GM18519 (cell line): ENCODE data around the gene C4orf46.
"Not testable (repeated sequence)": the region's sequence is repeated elsewhere in the genome, so short reads cannot be mapped to it uniquely, and the experiment has no call there.

ENCODE experiments used
- ATAC-seq: cut with Tn5 transposase; IDR thresholded peaks from one replicate; pipeline ENCODE4 v1.9.1; 2021; ENCODE audit warnings: mild to moderate bottlenecking, moderate library complexity; ENCODE audit not compliant: unreplicated experiment, low FRiP score

C4orf46 gene

DNA sequence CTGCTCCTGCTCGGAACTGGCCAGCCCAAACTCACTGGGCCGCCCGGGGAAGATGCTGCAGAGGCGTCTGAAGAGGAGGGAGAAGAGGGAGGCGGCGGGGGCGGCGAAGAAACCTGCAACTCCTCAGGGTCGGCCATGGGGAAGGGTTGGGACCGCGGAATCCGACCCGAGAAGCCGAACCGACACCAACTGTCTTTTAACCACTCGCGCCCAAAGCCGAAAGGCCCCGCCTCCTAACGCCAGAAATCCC is at the start of gene C4orf46:
Gene C4orf46, minus strand, starts transcription at position 223 of the 250 bp plus-strand sequence. Its CDS starts 86 bp downstream, at position 137.
- ATAC-seq = no peak

DNA sequence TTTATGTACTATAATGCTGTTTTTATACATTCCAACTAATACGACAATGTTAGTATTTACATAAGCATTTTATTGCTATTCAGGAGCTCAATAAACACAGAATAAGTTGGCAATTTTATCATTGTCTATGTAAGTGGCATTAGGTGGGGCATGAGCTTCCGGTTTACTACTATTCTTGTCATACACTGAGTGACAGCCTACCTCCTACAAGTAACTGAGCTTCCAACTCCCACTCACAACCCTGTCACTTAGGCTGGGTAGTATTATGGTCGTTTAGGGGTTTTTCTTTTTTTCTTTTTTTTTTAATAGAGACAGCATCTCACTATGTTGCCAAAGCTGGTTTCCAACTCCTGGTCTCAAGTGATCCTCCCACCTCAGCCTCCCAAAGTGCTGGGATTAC is 44.1 kb upstream of the C4orf46 start:
- ATAC-seq = no peak

- ATAC-seq = no peak
Observed at GRCh38 chr4:158714937-158715336, 43.2 kb upstream of the C4orf46 start.

- not testable (repeated sequence) for ATAC-seq
Observed at GRCh38 chr4:158712622-158713021, 40.9 kb upstream of the C4orf46 start.

DNA sequence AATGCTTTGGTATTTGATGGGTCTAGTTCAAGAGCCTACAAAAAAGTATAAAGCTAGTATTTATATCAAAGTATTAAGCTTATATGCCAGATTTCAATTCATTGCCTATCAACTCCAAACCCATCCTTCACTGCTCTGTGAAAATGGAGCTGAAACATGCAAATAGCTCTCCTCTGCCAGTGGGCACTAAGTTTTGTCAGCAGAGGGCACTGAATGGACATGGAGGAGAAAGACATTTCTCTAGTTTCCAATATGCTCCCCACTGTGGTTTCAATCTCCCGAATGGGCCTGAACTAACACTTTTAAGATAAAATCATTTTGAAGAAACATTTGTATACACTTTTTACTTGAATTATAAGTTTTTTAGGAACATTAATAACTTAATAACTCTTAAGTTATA is 39.1 kb upstream of the C4orf46 start:
- no peak for ATAC-seq

DNA sequence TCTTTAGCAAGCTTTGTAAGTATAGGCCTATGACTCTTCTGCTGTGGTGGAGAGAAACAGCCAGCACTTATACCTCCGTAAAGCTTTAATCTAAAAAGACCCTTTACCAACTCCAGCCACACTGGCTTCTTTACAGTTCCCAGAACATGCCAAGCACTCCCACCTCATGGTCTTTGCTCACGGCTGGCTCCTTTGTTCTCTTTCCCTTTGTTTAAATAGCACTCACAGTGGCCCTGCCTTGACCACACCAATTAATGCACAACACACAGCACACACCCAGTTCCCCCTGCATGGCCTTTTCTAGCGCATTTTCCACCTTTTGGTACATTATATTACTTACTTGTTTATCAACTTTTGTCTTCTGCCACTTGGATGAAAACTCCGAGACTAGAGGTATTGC is 32.6 kb upstream of the C4orf46 start:
- ATAC-seq = no peak

GRCh38 chr4:158688813-158689212 is 17.1 kb upstream of the C4orf46 start:
- ATAC-seq = no peak

GRCh38 chr4:158682066-158682465 is 10.4 kb upstream of the C4orf46 start:
- no peak for ATAC-seq

GRCh38 chr4:158681629-158682028 is 9.9 kb upstream of the C4orf46 start:
- ATAC-seq = no peak

DNA sequence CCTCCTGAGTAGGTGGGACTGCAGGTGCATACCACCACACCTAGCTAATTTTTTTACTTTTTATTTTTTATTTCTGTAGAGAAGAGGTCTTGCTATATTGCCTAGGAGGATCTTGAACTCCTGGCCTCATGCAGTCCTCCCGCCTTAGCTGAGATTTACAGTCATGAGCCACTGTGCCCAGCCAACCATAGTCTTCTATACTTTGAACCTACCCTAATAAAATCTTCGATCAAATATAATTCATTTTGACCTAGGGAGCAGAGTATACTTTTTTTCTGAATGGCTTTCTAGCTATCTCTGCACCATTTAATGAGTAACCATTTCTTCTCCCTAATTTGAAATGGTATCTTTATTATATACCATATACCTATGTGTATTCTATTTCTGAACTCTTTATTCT is 7.1 kb upstream of the C4orf46 start:
- no peak for ATAC-seq

DNA sequence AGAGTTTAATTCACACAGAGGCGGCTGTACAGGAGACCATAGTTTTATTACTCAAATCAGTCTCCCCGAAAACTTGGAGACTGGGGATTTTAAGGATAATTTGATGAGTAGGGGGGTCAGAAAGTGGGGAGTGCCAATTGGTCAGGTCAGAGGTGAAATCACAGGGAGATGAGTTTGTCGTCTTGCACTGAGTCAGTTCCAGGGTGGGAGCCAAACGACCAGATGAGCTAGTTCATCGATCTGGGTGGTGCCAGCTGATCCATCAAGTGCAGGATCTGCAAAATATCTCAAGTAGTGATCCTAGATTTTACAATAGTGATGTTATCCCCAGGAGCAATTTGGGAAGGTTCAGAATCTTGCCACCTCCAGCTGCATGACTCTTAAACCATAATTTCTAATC is 4.4 kb upstream of the C4orf46 start:
- ATAC-seq = no peak

DNA sequence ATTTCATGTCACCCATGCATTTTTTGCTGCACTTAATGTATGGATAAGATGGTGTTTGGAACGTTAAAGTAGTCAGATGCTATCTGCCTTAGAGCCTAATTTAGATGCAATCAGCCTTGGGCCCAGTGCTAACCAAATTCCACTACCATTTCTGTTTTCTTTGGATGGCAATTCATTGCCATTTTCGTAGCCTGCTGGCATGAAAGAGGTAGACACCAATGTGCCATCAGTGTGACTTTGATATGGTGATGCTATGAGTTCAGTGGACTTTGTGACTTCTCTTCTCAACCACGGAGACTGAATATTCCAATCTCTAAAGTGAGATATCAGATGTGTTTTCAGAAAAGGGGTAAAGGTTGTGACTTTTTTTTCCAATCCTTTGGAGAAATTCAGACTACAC is 1.9 kb upstream of the C4orf46 start:
- no peak for ATAC-seq

- ATAC-seq = peak; percentile 90
Observed at GRCh38 chr4:158671915-158672806, 474 bp upstream of the C4orf46 start, which contains the start of gene ETFDH. Gene ETFDH, plus strand, starts transcription at chr4:158672296. Its CDS starts 161 bp downstream, at chr4:158672457.

DNA sequence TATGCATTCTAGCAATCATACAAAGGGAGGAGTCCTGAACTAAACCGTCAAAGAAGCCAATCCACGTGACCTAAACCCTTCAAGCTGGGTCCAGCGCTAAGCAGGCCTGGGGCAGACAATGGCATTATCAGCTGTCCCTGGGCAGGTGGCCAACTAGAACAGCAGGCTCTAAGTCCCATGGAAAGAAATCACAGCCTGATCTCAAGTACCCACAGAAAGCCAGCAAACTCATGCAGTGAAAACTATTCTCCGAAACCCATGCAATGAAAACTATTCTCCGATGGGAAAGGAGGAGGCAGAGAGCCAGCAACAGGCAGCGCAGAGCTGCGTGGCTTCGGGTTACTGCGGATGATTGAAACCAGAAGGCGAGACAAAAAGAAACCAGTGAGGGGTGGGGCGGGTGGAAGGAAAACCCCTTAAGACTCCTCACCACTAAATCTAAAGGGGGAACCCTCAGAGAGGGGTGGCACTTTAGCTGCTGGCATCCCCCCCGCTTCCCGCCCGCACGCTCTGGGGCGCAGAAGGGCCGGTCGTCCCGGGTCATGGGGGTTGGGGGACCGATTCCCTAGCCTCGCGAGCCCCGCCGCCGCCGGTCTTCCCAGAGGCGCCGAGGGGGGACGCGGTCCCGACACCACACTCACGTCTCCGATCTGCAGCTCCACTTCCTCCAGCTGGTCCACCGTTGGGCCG is 567 bp downstream of the C4orf46 start:
- ATAC-seq = peak; percentile 17

DNA sequence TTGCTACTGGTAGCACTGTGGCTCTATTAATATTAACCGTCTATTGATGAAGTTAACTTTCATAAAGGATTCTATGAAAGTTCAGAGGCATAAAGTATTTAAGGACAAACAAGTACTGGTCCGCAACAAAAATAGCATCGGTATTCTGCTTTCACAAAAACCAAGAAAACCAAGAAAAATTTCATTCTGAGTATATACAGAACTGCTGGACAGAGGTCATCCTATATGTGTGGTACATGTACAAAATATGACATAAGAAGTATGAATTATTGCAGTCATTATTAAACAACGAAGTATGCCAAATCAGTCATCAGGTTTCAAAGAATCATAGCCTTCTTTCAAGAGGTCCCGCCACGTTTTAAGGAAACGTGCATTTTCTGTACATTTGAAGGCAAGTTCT is 2.4 kb downstream of the C4orf46 start:
- no peak for ATAC-seq

DNA sequence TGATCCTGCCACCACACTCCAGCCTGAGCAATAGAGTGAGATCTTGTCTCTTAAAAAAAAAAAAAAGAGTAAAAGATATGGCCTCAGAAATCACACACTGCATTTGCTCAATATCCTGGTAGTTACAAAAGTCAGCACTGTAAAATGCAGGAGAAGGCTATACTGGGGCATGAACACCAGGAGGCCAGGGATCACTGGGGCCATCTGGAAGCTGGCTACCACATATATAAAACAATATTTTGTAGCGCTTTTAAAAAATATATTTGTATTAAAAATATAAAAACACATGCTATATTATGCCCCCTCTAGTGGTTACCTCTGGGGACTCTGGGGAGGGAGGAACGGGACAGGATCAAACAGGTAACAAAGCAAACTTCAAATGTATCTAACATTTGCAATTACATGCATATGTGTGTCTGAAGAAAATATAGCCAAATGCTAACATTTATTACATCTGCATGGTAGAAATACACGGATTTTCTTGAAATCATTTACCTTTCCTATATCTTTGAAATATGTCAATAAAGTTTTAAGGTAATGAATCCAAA is 4.0 kb downstream of the C4orf46 start:
- ATAC-seq = no peak

DNA sequence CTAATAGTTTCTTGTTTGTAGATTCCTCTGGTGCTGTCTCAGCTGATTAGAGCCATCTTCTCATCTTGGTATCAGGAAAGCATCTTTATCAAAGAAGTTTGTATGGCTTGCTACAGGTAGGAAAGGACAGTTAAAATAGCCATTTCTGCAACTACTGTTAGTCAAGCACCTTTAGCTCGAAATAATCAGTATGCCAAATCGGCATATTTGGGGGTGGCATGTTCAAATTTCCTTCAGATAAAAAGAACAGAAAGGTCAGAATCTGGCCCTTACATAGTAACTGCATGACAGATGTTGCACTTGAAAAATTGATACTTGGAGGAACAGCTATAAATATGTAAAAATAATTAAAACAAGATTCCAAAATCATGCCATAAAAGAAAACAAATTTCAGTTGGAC is 4.8 kb downstream of the C4orf46 start:
- ATAC-seq = no peak

DNA sequence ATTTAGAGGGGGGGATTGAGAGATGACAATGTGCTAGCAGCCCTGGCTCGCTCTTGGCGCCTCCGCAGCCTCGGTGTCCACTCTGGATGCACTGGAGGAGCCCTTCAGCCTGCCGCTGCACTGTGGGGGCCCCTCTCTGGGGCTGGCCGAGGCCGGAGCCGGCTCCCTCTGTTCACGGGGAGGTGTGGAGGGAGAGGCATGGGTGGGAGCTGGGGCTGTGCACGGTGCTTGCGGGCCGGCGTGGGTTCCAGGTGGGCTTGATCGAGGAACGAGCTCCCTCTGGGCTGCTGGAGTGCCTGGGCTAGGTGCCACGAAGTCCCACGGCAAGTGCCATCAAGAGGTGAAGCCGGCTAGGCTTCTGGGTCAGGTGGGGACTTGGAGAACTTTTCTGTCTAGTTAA is 6.9 kb downstream of the C4orf46 start:
- no peak for ATAC-seq

DNA sequence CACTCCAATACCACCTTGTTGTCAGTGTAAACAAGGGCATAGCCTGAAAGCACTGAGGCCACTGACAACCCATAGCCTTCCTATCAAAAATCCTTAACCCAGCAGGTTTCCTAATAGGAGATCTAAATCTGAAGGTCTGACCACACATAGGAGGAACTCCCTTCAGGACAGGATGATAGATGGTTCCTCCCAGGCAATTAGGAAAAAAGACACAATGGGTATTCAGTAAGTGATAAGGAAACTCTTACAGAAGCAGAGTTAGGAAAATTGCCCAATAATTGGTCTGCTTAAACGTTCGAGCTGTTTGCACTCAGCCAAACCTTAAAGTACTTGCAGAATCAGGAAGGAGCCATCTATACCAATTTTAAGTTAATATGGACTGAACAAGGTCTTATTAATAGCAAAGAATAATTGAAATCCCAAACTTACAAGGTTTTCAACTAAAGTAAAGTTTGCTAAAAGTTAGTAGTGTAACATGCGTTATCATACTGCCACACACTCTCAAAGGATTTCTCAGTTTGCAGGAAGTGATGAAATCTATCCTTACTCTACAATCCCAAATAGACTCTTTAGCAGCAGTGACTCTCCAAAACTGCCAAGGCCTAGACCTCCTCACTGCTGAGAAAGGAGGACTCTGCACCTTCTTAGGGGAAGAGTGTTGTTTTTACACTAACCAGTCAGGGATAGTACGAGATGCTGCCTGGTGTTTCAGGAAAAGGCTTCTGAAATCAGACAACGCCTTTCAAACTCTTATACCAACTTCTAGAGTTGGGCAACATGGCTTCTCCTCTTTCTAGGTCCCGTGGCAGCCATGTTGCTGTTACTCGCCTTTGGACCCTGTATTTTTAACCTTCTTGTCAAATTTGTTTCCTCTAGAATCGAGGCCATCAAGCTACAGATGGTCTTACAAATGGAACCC is 7.7 kb downstream of the C4orf46 start:
- ATAC-seq = not testable (repeated sequence)

DNA sequence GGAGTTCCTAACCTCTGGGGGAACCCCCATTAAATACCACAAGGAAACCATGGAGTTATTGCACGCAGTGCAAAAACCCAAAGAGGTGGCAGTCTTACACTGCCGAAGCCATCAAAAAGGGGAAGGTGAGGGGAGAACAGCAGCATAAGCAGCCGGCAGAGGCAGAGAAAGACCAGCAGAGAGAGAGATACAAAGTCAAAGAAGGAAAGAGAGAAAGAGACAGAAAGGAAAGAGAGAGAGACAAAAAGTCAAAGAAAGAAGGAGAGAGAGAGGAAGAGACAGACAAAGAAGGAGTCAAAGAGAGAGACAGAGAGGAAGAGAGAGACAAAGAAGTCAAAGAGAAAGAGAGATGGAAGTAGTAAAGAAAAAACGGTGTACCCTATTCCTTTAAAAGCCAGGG is 8.4 kb downstream of the C4orf46 start:
- ATAC-seq = not testable (repeated sequence)

DNA sequence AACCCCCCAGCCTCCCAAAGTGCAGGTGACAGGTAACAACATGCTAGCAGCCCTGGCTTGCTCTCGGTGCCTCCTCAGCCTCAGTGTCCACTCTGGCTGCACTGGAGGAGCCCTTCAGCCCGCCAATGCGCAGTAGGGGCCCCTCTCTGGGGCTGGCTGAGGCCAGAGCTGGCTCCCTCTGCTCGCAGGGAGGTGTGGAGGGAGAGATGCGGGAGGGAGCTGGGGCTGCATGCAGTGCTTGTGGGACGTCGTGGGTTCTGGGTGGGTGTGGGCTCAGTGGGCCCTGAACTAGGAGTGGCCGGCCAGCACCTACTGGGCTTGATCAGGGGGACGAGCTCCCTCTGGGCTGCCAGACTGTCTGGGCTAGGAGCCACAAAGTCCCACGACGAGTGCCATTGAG is 14.4 kb downstream of the C4orf46 start:
- ATAC-seq = no peak
